HG03064 (cell line): ENCODE data around the gene COL7A1.

Source experiments
- ATAC-seq: cut with Tn5 transposase; IDR thresholded peaks from one replicate; pipeline ENCODE4 v1.9.1; 2021; ENCODE audit warnings: low read depth; ENCODE audit not compliant: unreplicated experiment

The COL7A1 gene

DNA sequence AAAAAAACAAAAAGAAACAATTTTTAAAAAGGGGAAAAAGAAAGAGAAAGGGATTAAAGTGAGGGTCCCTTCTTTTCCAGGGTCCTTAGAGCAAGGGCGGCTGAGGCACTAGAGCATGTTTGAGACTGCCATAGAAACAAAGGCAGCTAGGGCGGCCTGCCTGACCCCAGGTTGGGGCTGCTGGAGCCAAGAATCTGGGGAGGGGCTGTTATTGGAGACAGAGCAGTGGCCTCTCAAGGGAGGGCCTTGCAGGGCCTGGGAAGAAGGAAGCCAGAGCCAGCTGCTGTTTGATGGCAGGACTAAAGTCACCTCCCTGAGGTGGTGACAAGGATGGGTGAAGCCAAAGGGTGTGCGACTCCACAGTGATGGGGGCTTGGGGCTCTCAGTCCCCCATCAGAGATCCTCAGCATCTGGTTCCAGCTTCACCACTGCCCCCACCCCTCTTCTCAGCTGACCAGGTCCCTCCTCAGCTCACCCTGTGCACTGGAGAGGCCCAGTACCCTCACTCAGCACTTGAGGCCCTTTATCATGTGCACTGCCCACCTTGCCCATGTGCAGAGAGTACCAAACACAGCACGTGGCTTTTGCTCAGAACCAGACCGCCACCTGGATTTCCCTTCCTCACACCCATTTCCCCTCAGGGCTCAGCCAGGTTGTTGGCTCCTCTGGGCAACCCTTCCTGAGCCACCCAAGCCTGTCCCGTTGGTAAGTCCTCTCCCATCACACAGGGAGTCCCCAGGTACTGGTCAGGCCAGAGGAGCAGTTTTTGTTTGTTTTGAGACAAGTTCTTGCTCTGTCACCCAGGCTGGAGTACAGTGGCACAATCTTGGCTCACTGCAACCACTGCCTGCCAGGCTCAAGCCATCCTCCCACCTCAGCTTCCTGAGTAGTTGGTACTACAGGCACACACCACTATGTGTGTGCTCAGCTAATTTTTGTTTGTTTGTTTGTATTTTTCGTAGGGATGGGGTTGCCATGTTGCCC, 24.7 kb upstream of the COL7A1 start:
- ATAC-seq = no peak

GRCh38 chr3:48617559-48617958, 22.4 kb upstream of the COL7A1 start:
- no peak for ATAC-seq

DNA sequence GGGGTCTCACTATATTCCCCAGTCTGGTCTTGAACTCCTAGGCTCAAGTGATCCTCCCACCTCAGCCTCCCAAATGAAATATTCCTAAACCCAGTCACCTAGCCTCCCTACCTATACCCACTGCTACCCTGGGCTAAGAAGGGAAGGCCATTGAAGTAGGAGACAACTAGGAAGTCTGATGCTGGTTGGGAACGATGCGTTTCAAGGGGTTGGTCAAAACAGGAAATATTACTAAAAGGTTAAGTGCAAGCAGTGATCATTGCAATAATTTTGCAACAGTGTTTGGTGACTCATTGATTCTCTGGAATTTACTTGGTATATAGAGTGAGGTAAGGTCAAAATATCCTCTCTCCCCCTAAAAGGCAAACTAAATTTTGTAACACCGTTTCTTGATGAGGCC, 18.9 kb upstream of the COL7A1 start:
- ATAC-seq = no peak

GRCh38 chr3:48612309-48612708, 17.2 kb upstream of the COL7A1 start:
- no peak for ATAC-seq

GRCh38 chr3:48609088-48610005, 14.2 kb upstream of the COL7A1 start, which contains the start of gene UQCRC1:
TSS of gene UQCRC1 (minus strand) at chr3:48609646. CDS start at chr3:48609620, 26 bp downstream.
- peak; percentile 93 for ATAC-seq

DNA sequence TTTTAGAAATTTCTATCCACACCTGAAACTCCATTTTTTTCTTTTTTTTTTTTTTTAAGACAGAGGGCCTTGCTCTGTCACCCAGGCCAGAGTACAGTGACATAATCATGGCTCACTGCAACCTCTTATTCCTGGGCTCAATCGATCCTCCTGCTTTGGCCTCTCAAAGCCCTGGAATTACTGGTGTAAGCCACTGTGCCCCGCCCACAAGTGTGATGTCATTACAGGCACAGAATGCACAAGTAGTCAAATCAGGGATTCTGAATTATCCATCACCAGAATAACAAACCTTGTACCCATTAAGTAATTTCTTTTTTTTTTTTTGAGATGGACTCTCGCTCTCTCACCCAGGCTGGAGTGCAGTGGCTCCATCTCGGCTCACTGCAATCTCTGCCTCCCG, 12.4 kb upstream of the COL7A1 start:
- no peak for ATAC-seq

DNA sequence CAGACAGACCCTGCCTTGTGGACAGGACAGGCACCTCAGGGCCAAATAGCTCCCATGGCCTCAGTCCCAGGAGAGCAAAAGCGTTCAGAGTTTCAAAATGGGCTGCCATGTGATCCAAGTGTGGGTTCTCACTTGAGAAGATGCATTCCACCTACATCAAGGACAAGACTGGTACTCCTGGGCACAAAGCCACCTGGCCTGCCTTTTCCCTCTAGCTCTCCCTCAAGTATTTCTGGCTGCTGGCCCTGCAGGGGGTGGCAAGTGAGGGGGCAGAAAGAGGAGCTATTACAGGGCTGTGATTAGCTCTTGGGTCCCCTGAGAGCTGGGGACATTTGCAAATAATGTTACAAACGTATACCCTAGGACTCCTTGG, 6.5 kb upstream of the COL7A1 start:
- ATAC-seq = no peak

DNA sequence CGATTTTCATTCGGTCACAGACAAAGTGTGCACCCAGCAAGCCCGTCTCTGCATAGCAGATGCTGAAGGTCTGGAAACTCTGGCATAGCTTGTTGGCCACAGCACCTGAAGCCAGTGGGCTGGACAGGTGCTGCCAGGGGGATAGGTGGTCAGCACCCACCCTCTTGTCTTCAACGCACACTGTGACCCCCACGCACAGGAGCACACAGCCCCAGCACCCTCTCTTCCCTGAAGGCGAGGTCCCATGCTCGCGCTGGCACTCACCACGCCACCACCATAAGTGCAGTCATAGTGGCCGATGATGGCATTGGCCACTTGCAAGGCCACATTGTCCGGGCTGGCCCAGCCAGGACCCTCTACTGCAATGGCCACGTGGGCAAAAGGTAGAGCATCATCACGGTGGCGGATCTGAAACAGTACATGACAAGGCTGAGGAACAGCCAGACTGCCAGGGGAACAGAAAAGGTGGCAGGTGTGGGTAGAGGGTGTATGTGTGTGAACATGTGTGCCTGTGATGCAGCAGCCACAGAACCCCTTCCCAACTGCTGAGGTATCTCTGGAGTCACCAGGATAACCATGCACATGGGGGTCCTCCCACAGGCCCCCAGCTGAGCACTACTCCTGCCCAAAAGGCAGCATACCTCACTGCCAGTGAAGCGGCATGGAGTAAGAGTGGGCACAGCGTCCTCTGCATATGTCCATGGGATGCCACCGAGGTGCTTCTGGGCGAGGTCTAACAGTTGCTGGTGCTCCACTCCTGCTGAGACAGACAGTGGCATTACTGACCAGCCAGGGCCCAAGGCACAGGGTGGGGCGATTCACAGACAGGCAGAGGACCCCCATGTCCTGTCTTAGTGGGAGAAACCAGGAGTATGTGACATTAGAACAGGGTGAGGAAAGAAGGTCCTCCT, 5.8 kb upstream of the COL7A1 start:
- no peak for ATAC-seq

GRCh38 chr3:48599509-48600285, 4.6 kb upstream of the COL7A1 start:
- ATAC-seq = no peak

DNA sequence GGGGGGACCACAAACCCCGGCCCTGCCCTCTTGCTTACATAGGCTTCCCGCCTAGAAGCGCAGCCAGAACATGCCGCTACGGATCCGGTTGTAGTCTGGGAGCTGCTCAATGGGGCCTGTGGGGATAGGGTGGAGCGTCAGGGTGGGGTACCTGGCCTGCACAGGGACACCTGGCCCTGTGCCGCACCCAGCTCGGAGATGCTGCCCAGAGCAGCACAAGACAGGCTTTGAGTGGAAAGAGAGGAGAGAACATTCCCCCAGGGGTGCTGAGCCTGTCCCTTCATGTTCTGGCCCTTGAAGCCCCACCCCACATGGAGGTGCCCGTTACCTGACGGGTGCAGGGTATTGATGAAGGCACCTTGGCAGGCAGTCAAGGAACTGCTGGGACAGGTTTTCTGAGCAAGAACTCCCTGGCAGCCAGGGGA, 4.0 kb upstream of the COL7A1 start:
- no peak for ATAC-seq

DNA sequence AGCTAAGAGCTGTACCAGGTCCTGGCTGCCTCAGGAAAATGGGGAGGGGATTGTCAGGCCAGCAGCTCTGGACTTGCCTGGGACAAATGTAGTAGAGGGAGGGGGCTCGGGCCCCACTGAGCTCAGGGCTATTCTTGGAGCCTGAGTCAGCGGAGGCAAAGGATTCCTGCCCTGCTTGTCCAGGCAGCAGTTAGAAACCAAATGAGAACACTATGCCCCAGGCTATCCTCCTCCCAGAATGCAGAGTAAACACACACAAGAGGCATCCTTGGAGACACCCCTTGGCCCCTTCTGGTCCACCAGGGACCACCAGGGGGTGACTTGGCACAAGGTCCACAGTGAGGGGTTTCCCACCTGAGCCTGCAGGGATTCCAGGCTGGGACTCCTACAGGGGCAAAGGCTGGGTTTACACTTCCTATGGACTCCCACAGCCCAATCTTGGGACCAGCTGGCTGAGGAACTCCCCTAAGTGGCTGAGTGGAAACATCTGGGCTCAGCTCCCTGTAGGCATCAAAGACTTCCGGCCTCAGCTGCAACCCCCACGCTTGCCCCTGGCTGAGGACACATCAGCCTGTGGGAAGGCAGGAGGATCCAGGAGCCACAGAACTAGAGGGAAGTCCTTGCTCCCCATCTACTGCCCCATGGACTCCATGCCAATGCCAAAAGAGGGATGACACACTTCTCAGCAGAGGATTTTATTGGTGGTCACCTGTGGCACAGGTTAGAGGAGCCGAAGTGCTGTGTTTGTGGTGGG, 3.4 kb upstream of the COL7A1 start:
- ATAC-seq = no peak

DNA sequence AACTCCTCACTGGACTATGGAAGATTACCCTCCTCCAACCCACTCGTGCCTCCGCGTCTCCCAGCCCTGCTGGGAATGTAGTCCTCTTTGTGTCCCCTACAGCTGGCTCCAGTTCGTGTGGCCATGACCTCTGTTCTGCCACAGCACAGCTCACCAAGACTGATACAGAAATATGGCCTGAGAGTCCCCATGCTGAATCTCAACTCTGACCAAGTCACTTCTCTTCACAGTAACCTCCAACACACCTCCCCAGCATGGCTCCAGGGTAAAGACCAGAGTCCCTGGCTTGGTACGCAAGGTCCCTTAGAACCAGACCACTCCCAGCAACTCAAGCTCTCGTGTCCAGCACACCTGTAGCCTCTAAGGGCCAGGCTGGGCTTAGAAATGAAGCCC, 2.3 kb upstream of the COL7A1 start:
- no peak for ATAC-seq

GRCh38 chr3:48596676-48597407, 1.7 kb upstream of the COL7A1 start:
- no peak for ATAC-seq

- ATAC-seq = no peak
Observed at GRCh38 chr3:48596157-48596556, 1.0 kb upstream of the COL7A1 start.

DNA sequence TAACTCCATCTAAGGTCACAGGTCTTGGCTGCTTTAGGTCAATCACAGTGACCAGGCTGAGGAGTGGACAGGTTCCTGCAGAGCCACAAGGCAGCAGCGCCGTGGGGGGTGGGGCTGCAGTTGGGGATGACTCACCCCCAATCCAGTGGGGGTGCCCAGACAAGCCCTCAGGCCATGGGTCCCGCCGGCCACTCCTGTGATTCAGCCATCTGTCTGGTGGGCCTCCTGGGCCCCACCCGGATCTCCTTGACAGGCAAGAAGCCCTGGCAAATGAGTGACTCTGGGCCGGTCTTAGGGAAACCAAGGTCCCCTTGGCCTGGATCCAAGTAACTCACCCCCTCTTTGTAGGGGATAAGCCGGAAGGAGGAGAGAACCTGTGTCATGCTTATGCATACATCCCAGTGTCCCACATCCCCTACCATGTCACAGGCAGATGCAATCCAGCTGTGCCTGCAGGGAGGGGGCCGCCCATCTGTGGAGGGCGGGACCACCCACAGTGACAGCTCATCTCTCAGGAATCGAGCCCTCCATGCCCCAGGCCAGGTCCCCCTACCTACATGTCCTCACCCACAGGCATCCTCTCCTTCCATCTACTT, 495 bp upstream of the COL7A1 start:
- no peak for ATAC-seq

DNA sequence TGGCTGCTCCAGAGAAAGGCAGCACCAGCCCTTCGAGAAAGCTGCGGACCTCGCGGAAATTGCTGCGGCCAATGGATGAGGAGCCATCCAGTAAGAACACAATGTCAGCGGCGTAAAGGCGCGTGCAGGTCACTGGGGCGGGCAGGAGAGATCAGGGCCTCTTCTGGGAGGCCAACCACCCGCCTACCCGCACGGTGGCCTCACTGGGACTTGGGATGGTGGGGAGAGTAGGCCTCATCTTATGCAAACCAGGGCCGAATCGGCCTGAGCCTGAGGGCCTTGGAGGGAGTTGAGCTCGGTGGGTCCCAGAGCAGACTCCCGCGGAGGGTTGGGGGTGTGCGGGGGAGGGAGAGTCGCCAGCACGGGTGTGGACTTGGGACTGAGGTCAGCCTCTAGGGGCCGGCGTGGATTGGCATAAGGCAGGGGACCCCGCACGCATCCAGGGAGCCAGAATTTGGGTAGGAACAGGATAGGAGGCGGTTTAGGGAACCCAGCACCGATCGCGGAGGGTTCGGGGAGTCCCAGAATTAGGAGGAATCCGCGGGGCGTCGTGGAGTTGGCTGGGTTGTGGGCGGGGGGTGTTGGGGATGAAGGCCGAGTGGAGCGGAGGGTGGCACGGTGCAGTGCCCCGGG, 596 bp downstream of the COL7A1 start:
- ATAC-seq = no peak

- ATAC-seq = no peak
Observed at GRCh38 chr3:48593337-48593736, 1.8 kb downstream of the COL7A1 start.
